ENCODE measurements around the gene SMAP1.

DNA sequence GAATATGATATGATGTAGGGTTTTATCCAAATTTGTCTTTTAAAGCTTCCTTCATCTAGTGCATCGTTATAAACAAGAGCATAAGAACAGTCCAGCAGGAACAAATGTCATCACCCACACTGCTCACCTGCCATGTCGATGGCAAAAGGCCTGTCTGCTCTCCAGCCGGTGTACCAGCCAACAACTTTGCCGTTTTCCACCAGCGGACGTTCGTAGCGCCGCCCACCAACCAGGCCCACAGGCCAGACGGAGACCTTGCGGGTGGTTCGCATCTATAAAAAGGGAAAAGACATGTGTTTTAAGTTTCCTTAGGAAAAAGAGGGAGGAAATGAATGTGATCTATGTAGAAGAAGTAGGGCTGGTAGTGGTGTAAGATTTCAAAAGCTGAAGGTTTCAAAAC is 226.3 kb downstream of the SMAP1 start:
- TF ChIP-seq, protein P1, sequence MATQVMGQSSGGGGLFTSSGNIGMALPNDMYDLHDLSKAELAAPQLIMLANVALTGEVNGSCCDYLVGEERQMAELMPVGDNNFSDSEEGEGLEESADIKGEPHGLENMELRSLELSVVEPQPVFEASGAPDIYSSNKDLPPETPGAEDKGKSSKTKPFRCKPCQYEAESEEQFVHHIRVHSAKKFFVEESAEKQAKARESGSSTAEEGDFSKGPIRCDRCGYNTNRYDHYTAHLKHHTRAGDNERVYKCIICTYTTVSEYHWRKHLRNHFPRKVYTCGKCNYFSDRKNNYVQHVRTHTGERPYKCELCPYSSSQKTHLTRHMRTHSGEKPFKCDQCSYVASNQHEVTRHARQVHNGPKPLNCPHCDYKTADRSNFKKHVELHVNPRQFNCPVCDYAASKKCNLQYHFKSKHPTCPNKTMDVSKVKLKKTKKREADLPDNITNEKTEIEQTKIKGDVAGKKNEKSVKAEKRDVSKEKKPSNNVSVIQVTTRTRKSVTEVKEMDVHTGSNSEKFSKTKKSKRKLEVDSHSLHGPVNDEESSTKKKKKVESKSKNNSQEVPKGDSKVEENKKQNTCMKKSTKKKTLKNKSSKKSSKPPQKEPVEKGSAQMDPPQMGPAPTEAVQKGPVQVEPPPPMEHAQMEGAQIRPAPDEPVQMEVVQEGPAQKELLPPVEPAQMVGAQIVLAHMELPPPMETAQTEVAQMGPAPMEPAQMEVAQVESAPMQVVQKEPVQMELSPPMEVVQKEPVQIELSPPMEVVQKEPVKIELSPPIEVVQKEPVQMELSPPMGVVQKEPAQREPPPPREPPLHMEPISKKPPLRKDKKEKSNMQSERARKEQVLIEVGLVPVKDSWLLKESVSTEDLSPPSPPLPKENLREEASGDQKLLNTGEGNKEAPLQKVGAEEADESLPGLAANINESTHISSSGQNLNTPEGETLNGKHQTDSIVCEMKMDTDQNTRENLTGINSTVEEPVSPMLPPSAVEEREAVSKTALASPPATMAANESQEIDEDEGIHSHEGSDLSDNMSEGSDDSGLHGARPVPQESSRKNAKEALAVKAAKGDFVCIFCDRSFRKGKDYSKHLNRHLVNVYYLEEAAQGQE (IDR thresholded peaks at IDR 0.05; ENCODE audit: insufficient read depth in 1 of 2, low read depth in 2 of 2, low read length in 2 of 2) = no peak
- TF ChIP-seq POLR2AphosphoS5 (IDR thresholded peaks at IDR 0.05; ENCODE audit: low read depth, low read length) = no peak

All from PFSK-1 (cell line).